ENCODE results near the gene NME7. TPM values are rescaled to one million over a fixed set of nuclear protein-coding genes. Genes with fewer than 3 reads are reported as not detected.

Gene NME7
- total RNA-seq, 1 experiment from 2014 or later: 13.2 TPM

DNA sequence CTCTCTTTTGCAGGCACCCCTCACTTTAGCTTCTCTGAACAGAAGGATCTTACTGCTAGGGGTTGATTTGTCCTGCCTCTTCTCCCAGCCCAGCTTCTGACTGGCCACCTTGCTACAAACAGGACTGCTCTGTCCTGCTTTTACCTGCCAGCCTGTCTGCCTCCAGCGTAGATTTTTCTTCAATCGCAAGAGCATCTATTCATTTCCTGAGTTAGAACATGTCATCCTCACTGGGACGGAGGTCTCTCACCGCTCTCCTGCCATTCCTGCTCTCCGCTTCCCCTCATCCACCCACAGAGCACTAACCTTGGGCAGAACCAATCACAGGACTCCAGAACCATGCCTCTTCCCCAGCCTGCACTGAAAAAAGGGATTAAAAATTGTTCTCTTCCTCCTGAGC lies 264.6 kb downstream of the NME7 start:
- H2BK20ac ChIP-seq (ENCODE audit: low read depth, low read length, poor library complexity, severe bottlenecking): no peak overlapping the region
- no CpG with 5 or more reads among the region's 5 CpGs for WGBS (ENCODE audit: extremely low coverage, insufficient read length, low lambda C conversion rate)
- no peaks in the 10 kb centered on the region for H3K27me3 ChIP-seq (ENCODE audit: insufficient read depth, low read length)
- H3K56ac ChIP-seq (ENCODE audit: insufficient read length, low read depth, low read length): no peak overlapping the region
- H2BK120ac ChIP-seq (ENCODE audit: low read depth, low read length, poor library complexity, severe bottlenecking): no peak overlapping the region
- no peak for TF ChIP-seq CTCF (conservative IDR thresholded peaks at IDR 0.05)
- H2BK5ac ChIP-seq (ENCODE audit: insufficient read length, low read length): no peak overlapping the region
- no peak overlapping the region for H3K9ac ChIP-seq (ENCODE audit: extremely low read depth, insufficient read length, low read length)
- H3K79me1 ChIP-seq (ENCODE audit: insufficient read depth, low read depth, low read length, poor library complexity, severe bottlenecking): no peaks in the 10 kb centered on the region
- H3K27ac ChIP-seq (ENCODE audit: insufficient read length, low read depth, low read length): no peak overlapping the region
- peaks cover 9% of the 10 kb centered on the region; the same call in 1 of the 2 replicates for H3K79me2 ChIP-seq (ENCODE audit: insufficient read depth, low read length)
- no peak overlapping the region for H3T11ph ChIP-seq (ENCODE audit: low read length)
- H3K18ac ChIP-seq (ENCODE audit: insufficient read length, low read depth, low read length): no peak overlapping the region
- H4K8ac ChIP-seq (replicated peaks; ENCODE audit: insufficient read length, low read depth, low read length): no peak overlapping the region
- no peak overlapping the region for H2BK12ac ChIP-seq (ENCODE audit: insufficient read length, low read depth, low read length)
- no peak overlapping the region for H2AFZ ChIP-seq (ENCODE audit: low read length)
- H3K4me3 Mint-ChIP-seq: no peak overlapping the region
- no peak overlapping the region for H4K91ac ChIP-seq (ENCODE audit: insufficient read length, low read depth, low read length)
- H3K4me2 ChIP-seq (ENCODE audit: insufficient read depth, insufficient read length, low read length): no peak overlapping the region
- no peak overlapping the region for H3K27ac Mint-ChIP-seq
- H3K9me3 ChIP-seq (ENCODE audit: control insufficient read depth, low read depth, low read length): no peaks in the 10 kb centered on the region
- no peak for DNase-seq
- peaks cover 28 to 32% of the 10 kb centered on the region in 2 experiments for H3K4me1 Mint-ChIP-seq
- H3K9me3 Mint-ChIP-seq: no peaks in the 10 kb centered on the region; a peak in 1 of 5 replicates
- H3K14ac ChIP-seq (ENCODE audit: insufficient read depth, low read length): no peak overlapping the region
- H4K5ac ChIP-seq (ENCODE audit: insufficient read length, low read depth, low read length): no peak overlapping the region
- H3K4me1 ChIP-seq (ENCODE audit: insufficient read depth, low read length): peaks cover 13% of the 10 kb centered on the region; the same call in 1 of the 2 replicates
- H3K4ac ChIP-seq (ENCODE audit: low read depth, low read length): no peak overlapping the region
- H3K23ac ChIP-seq (ENCODE audit: insufficient read length, low read depth, low read length): no peak overlapping the region
- no peaks in the 10 kb centered on the region for H4K20me1 ChIP-seq (ENCODE audit: control insufficient read depth, insufficient read depth, insufficient read length)
- no peak overlapping the region for H2AK5ac ChIP-seq (ENCODE audit: insufficient read length, low read length)
- H2BK15ac ChIP-seq (ENCODE audit: low read depth, low read length): no peak overlapping the region
- H3K27me3 Mint-ChIP-seq (ENCODE audit: low read depth): peaks cover 5% of the 10 kb centered on the region
- H3K23me2 ChIP-seq (ENCODE audit: insufficient read length, low read depth, low read length, poor library complexity, severe bottlenecking): peaks cover 11% of the 10 kb centered on the region
- H3K36me3 Mint-ChIP-seq (ENCODE audit: insufficient read depth in 1 of 3, low read depth in 3 of 3): peaks cover 0 to 4% (median 0%) of the 10 kb centered on the region in 3 experiments; a peak in 2 of 7 replicates

Data from H9 (cell line).